HG02970 (cell line): ENCODE data around the gene CAND2.

Experiments used
- ATAC-seq: cut with Tn5 transposase; IDR thresholded peaks from one replicate; pipeline ENCODE4 v1.9.1; 2021; ENCODE audit warnings: mild to moderate bottlenecking, moderate library complexity, moderate number of reproducible peaks; ENCODE audit not compliant: unreplicated experiment, low FRiP score

CAND2 gene

GRCh38 chr3:12796171-12797123 lies at the start of gene CAND2:
CAND2 (plus strand) TSS chr3:12796680; CDS start chr3:12796721, 41 bp downstream.
- ATAC-seq = no peak

GRCh38 chr3:12748477-12748876 lies 48.0 kb upstream of the CAND2 start:
- no peak for ATAC-seq

- no peak for ATAC-seq
Measured at GRCh38 chr3:12750223-12750622, 46.3 kb upstream of the CAND2 start.

- ATAC-seq = no peak
Measured at GRCh38 chr3:12750658-12751071, 45.8 kb upstream of the CAND2 start.

GRCh38 chr3:12751571-12751970 lies 44.9 kb upstream of the CAND2 start:
- ATAC-seq = no peak

- ATAC-seq = no peak
Measured at GRCh38 chr3:12752102-12752501, 44.4 kb upstream of the CAND2 start.

- no peak for ATAC-seq
Measured at GRCh38 chr3:12752809-12753208, 43.7 kb upstream of the CAND2 start.

GRCh38 chr3:12753275-12754028 lies 43.0 kb upstream of the CAND2 start:
- ATAC-seq = no peak

- ATAC-seq = no peak
Measured at GRCh38 chr3:12754313-12754712, 42.2 kb upstream of the CAND2 start.

- no peak for ATAC-seq
Measured at GRCh38 chr3:12755754-12756153, 40.7 kb upstream of the CAND2 start.

- no peak for ATAC-seq
Measured at GRCh38 chr3:12756175-12756574, 40.3 kb upstream of the CAND2 start.

GRCh38 chr3:12756635-12757034 lies 39.8 kb upstream of the CAND2 start:
- no peak for ATAC-seq

- no peak for ATAC-seq
Measured at GRCh38 chr3:12758025-12758781, 38.3 kb upstream of the CAND2 start.

GRCh38 chr3:12759097-12759679 lies 37.3 kb upstream of the CAND2 start, which contains the start of gene TMEM40:
TMEM40 (minus strand) TSS chr3:12759259; CDS start chr3:12749832, 9,427 bp downstream.
- ATAC-seq = no peak

GRCh38 chr3:12759693-12760565 lies 36.6 kb upstream of the CAND2 start:
- no peak for ATAC-seq

GRCh38 chr3:12764171-12764776 lies 32.2 kb upstream of the CAND2 start:
- ATAC-seq = no peak

- ATAC-seq = no peak
Measured at GRCh38 chr3:12766541-12766940, 29.9 kb upstream of the CAND2 start.

GRCh38 chr3:12768579-12769527 lies 27.6 kb upstream of the CAND2 start:
- ATAC-seq = no peak
